Peyer's patch (tissue), 4 donors: ENCODE data around the gene KDM8.

ENCODE experiments used
- POLR2A ChIP-seq, 2 donors: fragments of 450-650 bp; IDR thresholded peaks; one replicate each; pipeline ENCODE4 v1.5.1; 2017; ENCODE audit warnings: antibody characterized with exemption in 2 of 2, mild to moderate bottlenecking in 2 of 2, moderate library complexity in 2 of 2
- TF ChIP-seq, protein P1 (sequence below), 6 experiments: fragments of 450-650 bp in 4 of 6; fragments of 200-600 bp in 2 of 6; sonication (generic) in 1 of 6; IDR thresholded peaks; one replicate each; pipeline ENCODE4 v1.5.1; 2017 to 2019; ENCODE audit warnings: antibody characterized with exemption in 6 of 6, mild to moderate bottlenecking in 3 of 6, moderate library complexity in 1 of 6

DNA sequence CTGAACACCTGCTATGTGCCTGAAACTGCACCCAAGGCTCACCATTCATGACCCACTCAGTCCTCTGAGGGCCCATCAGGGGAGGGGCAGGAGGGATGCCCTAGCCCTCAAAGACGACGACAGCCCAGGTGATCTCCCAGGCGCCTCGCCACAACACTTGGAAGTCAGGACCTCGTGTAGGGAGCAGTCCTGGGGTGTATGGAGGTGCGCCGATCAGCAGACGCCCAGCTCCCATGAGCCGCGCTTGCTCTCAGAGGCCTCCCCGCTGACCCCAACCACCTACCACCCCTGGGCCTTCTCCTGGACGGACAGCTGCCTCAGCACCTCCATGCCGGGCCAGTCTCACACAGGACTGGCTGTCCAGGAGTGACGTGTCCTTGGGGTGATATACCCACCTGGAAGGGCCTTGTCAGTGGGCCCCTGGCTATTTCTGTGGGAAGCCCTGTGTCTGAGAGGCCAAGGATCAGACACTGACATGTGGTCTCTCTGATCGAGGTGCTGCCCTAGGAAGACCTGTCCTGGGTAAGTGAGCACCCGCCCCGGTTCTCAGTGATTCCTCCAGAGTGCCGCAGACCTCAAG, 26.7 kb downstream of the KDM8 start:
- TF ChIP-seq, protein P1, sequence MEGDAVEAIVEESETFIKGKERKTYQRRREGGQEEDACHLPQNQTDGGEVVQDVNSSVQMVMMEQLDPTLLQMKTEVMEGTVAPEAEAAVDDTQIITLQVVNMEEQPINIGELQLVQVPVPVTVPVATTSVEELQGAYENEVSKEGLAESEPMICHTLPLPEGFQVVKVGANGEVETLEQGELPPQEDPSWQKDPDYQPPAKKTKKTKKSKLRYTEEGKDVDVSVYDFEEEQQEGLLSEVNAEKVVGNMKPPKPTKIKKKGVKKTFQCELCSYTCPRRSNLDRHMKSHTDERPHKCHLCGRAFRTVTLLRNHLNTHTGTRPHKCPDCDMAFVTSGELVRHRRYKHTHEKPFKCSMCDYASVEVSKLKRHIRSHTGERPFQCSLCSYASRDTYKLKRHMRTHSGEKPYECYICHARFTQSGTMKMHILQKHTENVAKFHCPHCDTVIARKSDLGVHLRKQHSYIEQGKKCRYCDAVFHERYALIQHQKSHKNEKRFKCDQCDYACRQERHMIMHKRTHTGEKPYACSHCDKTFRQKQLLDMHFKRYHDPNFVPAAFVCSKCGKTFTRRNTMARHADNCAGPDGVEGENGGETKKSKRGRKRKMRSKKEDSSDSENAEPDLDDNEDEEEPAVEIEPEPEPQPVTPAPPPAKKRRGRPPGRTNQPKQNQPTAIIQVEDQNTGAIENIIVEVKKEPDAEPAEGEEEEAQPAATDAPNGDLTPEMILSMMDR (IDR thresholded peaks at IDR 0.05): no peak
- TF ChIP-seq POLR2A (IDR thresholded peaks at IDR 0.05): no peak
